ENCODE measurements around the gene PLCXD3. TPM values are rescaled to one million over a fixed set of nuclear protein-coding genes. Genes with fewer than 3 reads are reported as not detected.

Gene PLCXD3
- total and polyA plus RNA-seq, 2 of the 8 experiments (the other 6 are each of a cell fraction or from before 2014, with no cell fraction given): 0.03 to 0.07 TPM

GRCh38 chr5:41356786-41357185 is 153.6 kb downstream of the PLCXD3 start:
- Histone ChIP-seq H3K23ac (ENCODE audit: insufficient read length) (no peak overlapping the region), H3K4me3 (ENCODE audit: extremely low read depth in 1 of 4, insufficient read depth in 2 of 4, low read depth in 3 of 4, low read length in 4 of 4) (no peak overlapping the region), H3K27ac (ENCODE audit: low read depth, low read length) (no peak overlapping the region), H2BK12ac (ENCODE audit: low read depth, low read length) (no peak overlapping the region), H2BK5ac (ENCODE audit: low read depth, low read length) (no peak overlapping the region), H3K56ac (replicated peaks; ENCODE audit: insufficient read length, low read depth, low read length) (no peak overlapping the region), H3K4me2 (ENCODE audit: insufficient read depth in 1 of 2, low read depth in 2 of 2, low read length in 2 of 2) (no peak overlapping the region), H3K27me3 (replicated peaks in 1 of 4; ENCODE audit: control insufficient read depth in 3 of 4, extremely low read depth in 1 of 4, insufficient read depth in 3 of 4, low read length in 3 of 4) (no peaks in the 10 kb centered on the region), H3K23me2 (ENCODE audit: low read depth, low read length) (no peaks in the 10 kb centered on the region), H2AFZ (ENCODE audit: low read length) (no peak overlapping the region), H3K9ac (replicated peaks in 1 of 4; ENCODE audit: extremely low read depth in 1 of 4, low read depth in 3 of 4, low read length in 3 of 4) (no peak overlapping the region), H4K8ac (ENCODE audit: extremely low read depth, insufficient read depth, low read length) (no peak overlapping the region), H3K79me1 (ENCODE audit: low read depth, low read length) (no peaks in the 10 kb centered on the region), H2BK15ac (ENCODE audit: low read length) (no peak overlapping the region), H2BK120ac (replicated peaks; ENCODE audit: low read depth, low read length) (no peak overlapping the region), H2AK5ac (ENCODE audit: low read depth, low read length) (no peak overlapping the region), H4K5ac (ENCODE audit: insufficient read length, low read depth, low read length) (no peak overlapping the region), H3K79me2 (ENCODE audit: control insufficient read depth in 1 of 2, insufficient read depth in 2 of 2, low read length in 2 of 2) (no peaks in the 10 kb centered on the region), H4K20me1 (replicated peaks in 1 of 2; ENCODE audit: control insufficient read depth in 1 of 2, insufficient read depth in 2 of 2, low read length in 2 of 2) (no peaks in the 10 kb centered on the region), H3K36me3 (ENCODE audit: control insufficient read depth in 2 of 4, insufficient read depth in 4 of 4, low read length in 3 of 4) (no peaks in the 10 kb centered on the region), H3K18ac (ENCODE audit: extremely low read depth, low read length) (no peak overlapping the region), H3K14ac (ENCODE audit: insufficient read length) (no peak overlapping the region), H4K91ac (replicated peaks; ENCODE audit: insufficient read length, low read length) (no peak overlapping the region), H3K4ac (replicated peaks; ENCODE audit: insufficient read length, low read depth, low read length) (no peak overlapping the region), H3K4me1 (replicated peaks in 1 of 4; ENCODE audit: control insufficient read depth in 3 of 4, insufficient read depth in 4 of 4, low read length in 3 of 4) (peaks cover 0 to 3% (median under 1%) of the 10 kb centered on the region in 4 experiments; a peak in 2 of 7 replicates), H3K9me3 (ENCODE audit: insufficient read depth in 2 of 2, low read depth in 1 of 2, low read length in 1 of 2) (no peaks in the 10 kb centered on the region), H2BK20ac (ENCODE audit: low read length) (no peak overlapping the region)
- TF ChIP-seq CTBP2 (IDR thresholded peaks at IDR 0.05; ENCODE audit: borderline replicate concordance, insufficient read depth, insufficient read length, low read length): no peak
- TF ChIP-seq FOSL1 (IDR thresholded peaks at IDR 0.05; ENCODE audit: insufficient read depth, low read depth, low read length): no peak
- no peak for TF ChIP-seq SUZ12 (IDR thresholded peaks at IDR 0.05; ENCODE audit: low read length)
- no peak for TF ChIP-seq TAF7 (optimal IDR thresholded peaks at IDR 0.05; ENCODE audit: borderline replicate concordance, low read depth, low read length)
- TF ChIP-seq SIX5 (IDR thresholded peaks at IDR 0.05; ENCODE audit: low read depth, low read length): no peak
- DNase-seq (ENCODE audit: low read depth in 1 of 2, low spot score in 2 of 2) (no peak), FAIRE-seq (no peak)
- POLR2A ChIA-PET (ENCODE audit: partially characterized antibody): no interaction called here
- 92% methylated on average over 2 of the region's 2 CpGs; no CpG with 5 or more reads in 1 of the 2 experiments for WGBS, 2 experiments (ENCODE audit: extremely low coverage in 1 of 2, insufficient coverage in 1 of 2, insufficient read length in 1 of 2, insufficient replicate concordance in 2 of 2, low coverage in 1 of 2, low lambda C conversion rate in 2 of 2, missing lambda C conversion rate in 1 of 2)
- CTCF ChIA-PET (ENCODE audit: partially characterized antibody): interaction anchor here (0.6 to 2.1 kb wide), 4 partner anchors 9 to 167 kb away, joined by 3 to 10 read pairs (median 3); no protein-coding TSS in a partner anchor
